HepG2 (cell line): Measurements from ENCODE around the gene BEAN1. TPM values are rescaled to one million over a fixed set of nuclear protein-coding genes. Genes with fewer than 3 reads are reported as not detected.

Experiments used
- BRCA1 ChIP-seq: sonication (generic); formaldehyde crosslinking; IDR thresholded peaks from 2 replicates; pipeline ENCODE4 v1.4.0; 2020; ENCODE audit warnings: missing genetic modification reagents
- FIP1L1 ChIP-seq: fragments of 200-400 bp; formaldehyde crosslinking; IDR thresholded peaks from 2 replicates; pipeline ENCODE4 v1.6.1; 2018; ENCODE audit warnings: low read depth, mild to moderate bottlenecking, low read length, moderate library complexity, borderline replicate concordance; ENCODE audit not compliant: insufficient read depth
- GABPB1 ChIP-seq: IDR thresholded peaks from 2 replicates; pipeline ENCODE4 v1.6.1; 2016; ENCODE audit warnings: mild to moderate bottlenecking, missing genetic modification reagents, moderate library complexity, missing compliant biosample characterization
- JARID2 ChIP-seq: sonication (generic); formaldehyde crosslinking; IDR thresholded peaks from 2 replicates; pipeline ENCODE4 v1.8.1; 2023; ENCODE audit warnings: missing genetic modification reagents, inconsistent platforms; ENCODE audit not compliant: insufficient replicate concordance
- KAT7 ChIP-seq: IDR thresholded peaks from 2 replicates; pipeline ENCODE4 v1.6.1; 2018; ENCODE audit warnings: borderline replicate concordance, missing compliant biosample characterization
- KDM1A ChIP-seq: IDR thresholded peaks from 2 replicates; pipeline ENCODE4 v1.6.1; 2016; ENCODE audit warnings: missing compliant biosample characterization
- KDM2A ChIP-seq: sonication (generic); formaldehyde crosslinking; IDR thresholded peaks from 2 replicates; pipeline ENCODE4 v1.4.0; 2020; ENCODE audit warnings: low read depth, missing genetic modification reagents, borderline replicate concordance
- MAFG ChIP-seq: sonication (generic); formaldehyde crosslinking; IDR thresholded peaks from 2 replicates; pipeline ENCODE4 v1.5.1; 2020; ENCODE audit warnings: mild to moderate bottlenecking, missing genetic modification reagents
- MAZ ChIP-seq, 2 experiments: sonication (generic) in 1 of 2; formaldehyde crosslinking in 1 of 2; IDR thresholded peaks; 2 replicates each; pipeline versions ENCODE4 v1.5.0 to v1.6.1; 2012 to 2020; ENCODE audit warnings: low read depth in 2 of 2, mild to moderate bottlenecking in 2 of 2, borderline replicate concordance in 1 of 2, improper control_type of control experiment in 1 of 2, low read length in 1 of 2, missing genetic modification reagents in 1 of 2, moderate library complexity in 1 of 2
- MTF2 ChIP-seq: sonication (generic); formaldehyde crosslinking; IDR thresholded peaks from 2 replicates; pipeline ENCODE4 v1.5.0; 2020; ENCODE audit warnings: missing genetic modification reagents, borderline replicate concordance
- PHF5A ChIP-seq: IDR thresholded peaks from one replicate; pipeline ENCODE4 v1.6.1; 2018; ENCODE audit warnings: low read depth, missing genetic modification reagents; ENCODE audit not compliant: unreplicated experiment
- ZNF720 ChIP-seq: sonication (generic); formaldehyde crosslinking; IDR thresholded peaks from 2 replicates; pipeline ENCODE4 v1.4.0; 2020; ENCODE audit warnings: missing genetic modification reagents
- polyA plus RNA-seq, 8 experiments: library from polyadenylated mRNA; depleted of rRNA in 3 of 8; stranded (reverse) in 7 of 8; unstranded in 1 of 8; fragments of >200 nt; fragmentation: Illumina TruSeq in 4 of 8; extraction: Trizol in 4 of 8; gene quantifications; 2 replicates each; pipeline versions ENCODE4 v1.2.1 to v1.2.3, GENCODE V29; 2011 to 2016; ENCODE audit warnings: low read depth in 4 of 8, missing spikeins in 1 of 8, mixed read lengths in 1 of 8; ENCODE audit not compliant: insufficient read depth in 1 of 8
- total RNA-seq, 5 experiments: library from RNA; depleted of rRNA; stranded (reverse); fragments of >200 nt; fragmentation: Illumina TruSeq; extraction: Trizol; gene quantifications; 2 replicates each; pipeline ENCODE4 v1.2.3, GENCODE V29; 2016; ENCODE audit warnings: low read depth in 1 of 5
- TF ChIP-seq, protein P1 (sequence below): sonication (generic); formaldehyde crosslinking; IDR thresholded peaks from 2 replicates; pipeline ENCODE4 v1.9.0; 2022; ENCODE audit warnings: missing genetic modification reagents, mild to moderate bottlenecking, borderline replicate concordance
- TF ChIP-seq, protein P2 (sequence below): sonication (generic); formaldehyde crosslinking; IDR thresholded peaks from 2 replicates; pipeline ENCODE4 v1.8.0; 2022; ENCODE audit warnings: mild to moderate bottlenecking, missing genetic modification reagents
- TF ChIP-seq, protein P3 (sequence below): sonication (generic); formaldehyde crosslinking; IDR thresholded peaks from 2 replicates; pipeline ENCODE4 v1.4.0; 2020; ENCODE audit warnings: mild to moderate bottlenecking, missing genetic modification reagents
- TF ChIP-seq, protein P4 (sequence below): sonication (generic); formaldehyde crosslinking; IDR thresholded peaks from 2 replicates; pipeline ENCODE4 v1.4.0; 2020; ENCODE audit warnings: missing genetic modification reagents

Gene BEAN1
- total and polyA plus RNA-seq, 2 of the 13 experiments (the other 11 are each of a cell fraction or from before 2014, with no cell fraction given) = 0.53 to 1.4 TPM

DNA sequence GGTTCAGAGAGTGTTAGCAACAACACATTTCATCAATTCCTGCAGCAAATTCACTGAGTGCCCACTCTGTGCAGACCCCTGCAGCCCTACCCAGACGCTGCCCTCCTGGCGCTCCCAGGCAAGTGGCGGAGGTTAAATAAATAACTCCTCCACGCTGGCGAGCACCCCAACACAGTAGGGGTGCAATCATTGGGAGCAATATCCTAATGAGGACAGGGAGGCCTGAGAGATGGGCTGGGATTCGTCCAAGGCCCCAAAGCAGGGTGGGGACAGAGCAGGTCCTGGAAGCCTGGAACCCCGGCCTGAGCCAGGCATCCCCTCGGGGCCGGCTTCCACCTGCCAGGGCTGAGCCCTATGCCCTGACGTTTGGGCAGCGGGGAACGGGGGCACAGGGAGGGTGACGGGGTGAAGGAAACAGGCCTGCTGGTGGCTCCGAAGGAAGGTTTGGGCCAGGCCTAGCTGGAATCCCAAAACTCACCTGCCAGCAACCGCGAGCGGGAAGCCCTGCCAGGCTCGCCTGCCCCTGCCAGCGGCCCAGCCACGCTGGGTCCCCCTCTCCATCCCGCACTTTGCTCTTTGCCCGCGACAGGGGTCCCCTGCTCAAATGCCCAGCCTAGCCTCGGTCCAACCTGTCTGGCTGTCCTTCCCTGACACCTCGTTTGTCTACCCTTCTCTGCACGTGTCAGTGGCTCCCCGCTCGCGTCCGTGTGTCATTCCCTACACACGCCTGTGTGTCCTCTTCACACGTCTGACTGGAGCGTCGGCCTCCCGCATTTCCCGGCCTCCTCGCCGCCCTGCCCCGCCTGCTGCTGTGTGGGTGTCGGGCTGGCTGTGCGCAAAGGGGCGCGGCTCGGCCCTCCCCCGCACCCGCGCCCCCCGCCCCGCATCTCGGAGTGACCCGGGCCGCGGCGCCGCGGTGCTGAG, 721 bp upstream of the BEAN1 start (continued):
- TF ChIP-seq, protein P1, sequence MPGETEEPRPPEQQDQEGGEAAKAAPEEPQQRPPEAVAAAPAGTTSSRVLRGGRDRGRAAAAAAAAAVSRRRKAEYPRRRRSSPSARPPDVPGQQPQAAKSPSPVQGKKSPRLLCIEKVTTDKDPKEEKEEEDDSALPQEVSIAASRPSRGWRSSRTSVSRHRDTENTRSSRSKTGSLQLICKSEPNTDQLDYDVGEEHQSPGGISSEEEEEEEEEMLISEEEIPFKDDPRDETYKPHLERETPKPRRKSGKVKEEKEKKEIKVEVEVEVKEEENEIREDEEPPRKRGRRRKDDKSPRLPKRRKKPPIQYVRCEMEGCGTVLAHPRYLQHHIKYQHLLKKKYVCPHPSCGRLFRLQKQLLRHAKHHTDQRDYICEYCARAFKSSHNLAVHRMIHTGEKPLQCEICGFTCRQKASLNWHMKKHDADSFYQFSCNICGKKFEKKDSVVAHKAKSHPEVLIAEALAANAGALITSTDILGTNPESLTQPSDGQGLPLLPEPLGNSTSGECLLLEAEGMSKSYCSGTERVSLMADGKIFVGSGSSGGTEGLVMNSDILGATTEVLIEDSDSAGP (CRISPR knock-in tag) = peak; percentile 27; the same call in 1 of the 2 replicates
- TF ChIP-seq KDM2A (peak; percentile 45; the same call in 1 of the 2 replicates), BRCA1 (CRISPR knock-in tag) (no peak), KDM1A (no peak), KAT7 (CRISPR knock-in tag) (no peak), MAFG (CRISPR knock-in tag) (0 out of 2 replicates have a peak, but pooled peaks have one; percentile 40), ZNF720 (CRISPR knock-in tag) (no peak), PHF5A (no peak), JARID2 (CRISPR knock-in tag) (no peak), MAZ (IDR thresholded peaks at IDR 0.05; ENCODE audit: borderline replicate concordance, low read depth, low read length) (no peak), MAZ (CRISPR knock-in tag; IDR thresholded peaks at IDR 0.05; ENCODE audit: low read depth) (0 out of 2 replicates have a peak, but pooled peaks have one; percentile 24), MTF2 (CRISPR knock-in tag) (no peak; the same call in 1 of the 2 replicates), FIP1L1 (no peak), GABPB1 (peak; percentile 48; the same call in 1 of the 2 replicates)
- TF ChIP-seq, protein P2, sequence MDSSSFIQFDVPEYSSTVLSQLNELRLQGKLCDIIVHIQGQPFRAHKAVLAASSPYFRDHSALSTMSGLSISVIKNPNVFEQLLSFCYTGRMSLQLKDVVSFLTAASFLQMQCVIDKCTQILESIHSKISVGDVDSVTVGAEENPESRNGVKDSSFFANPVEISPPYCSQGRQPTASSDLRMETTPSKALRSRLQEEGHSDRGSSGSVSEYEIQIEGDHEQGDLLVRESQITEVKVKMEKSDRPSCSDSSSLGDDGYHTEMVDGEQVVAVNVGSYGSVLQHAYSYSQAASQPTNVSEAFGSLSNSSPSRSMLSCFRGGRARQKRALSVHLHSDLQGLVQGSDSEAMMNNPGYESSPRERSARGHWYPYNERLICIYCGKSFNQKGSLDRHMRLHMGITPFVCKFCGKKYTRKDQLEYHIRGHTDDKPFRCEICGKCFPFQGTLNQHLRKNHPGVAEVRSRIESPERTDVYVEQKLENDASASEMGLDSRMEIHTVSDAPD (CRISPR knock-in tag) = no peak
- TF ChIP-seq, protein P3, sequence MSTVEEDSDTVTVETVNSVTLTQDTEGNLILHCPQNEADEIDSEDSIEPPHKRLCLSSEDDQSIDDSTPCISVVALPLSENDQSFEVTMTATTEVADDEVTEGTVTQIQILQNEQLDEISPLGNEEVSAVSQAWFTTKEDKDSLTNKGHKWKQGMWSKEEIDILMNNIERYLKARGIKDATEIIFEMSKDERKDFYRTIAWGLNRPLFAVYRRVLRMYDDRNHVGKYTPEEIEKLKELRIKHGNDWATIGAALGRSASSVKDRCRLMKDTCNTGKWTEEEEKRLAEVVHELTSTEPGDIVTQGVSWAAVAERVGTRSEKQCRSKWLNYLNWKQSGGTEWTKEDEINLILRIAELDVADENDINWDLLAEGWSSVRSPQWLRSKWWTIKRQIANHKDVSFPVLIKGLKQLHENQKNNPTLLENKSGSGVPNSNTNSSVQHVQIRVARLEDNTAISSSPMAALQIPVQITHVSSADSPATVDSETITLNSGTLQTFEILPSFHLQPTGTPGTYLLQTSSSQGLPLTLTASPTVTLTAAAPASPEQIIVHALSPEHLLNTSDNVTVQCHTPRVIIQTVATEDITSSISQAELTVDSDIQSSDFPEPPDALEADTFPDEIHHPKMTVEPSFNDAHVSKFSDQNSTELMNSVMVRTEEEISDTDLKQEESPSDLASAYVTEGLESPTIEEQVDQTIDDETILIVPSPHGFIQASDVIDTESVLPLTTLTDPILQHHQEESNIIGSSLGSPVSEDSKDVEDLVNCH (CRISPR knock-in tag) = no peak
- TF ChIP-seq, protein P4, sequence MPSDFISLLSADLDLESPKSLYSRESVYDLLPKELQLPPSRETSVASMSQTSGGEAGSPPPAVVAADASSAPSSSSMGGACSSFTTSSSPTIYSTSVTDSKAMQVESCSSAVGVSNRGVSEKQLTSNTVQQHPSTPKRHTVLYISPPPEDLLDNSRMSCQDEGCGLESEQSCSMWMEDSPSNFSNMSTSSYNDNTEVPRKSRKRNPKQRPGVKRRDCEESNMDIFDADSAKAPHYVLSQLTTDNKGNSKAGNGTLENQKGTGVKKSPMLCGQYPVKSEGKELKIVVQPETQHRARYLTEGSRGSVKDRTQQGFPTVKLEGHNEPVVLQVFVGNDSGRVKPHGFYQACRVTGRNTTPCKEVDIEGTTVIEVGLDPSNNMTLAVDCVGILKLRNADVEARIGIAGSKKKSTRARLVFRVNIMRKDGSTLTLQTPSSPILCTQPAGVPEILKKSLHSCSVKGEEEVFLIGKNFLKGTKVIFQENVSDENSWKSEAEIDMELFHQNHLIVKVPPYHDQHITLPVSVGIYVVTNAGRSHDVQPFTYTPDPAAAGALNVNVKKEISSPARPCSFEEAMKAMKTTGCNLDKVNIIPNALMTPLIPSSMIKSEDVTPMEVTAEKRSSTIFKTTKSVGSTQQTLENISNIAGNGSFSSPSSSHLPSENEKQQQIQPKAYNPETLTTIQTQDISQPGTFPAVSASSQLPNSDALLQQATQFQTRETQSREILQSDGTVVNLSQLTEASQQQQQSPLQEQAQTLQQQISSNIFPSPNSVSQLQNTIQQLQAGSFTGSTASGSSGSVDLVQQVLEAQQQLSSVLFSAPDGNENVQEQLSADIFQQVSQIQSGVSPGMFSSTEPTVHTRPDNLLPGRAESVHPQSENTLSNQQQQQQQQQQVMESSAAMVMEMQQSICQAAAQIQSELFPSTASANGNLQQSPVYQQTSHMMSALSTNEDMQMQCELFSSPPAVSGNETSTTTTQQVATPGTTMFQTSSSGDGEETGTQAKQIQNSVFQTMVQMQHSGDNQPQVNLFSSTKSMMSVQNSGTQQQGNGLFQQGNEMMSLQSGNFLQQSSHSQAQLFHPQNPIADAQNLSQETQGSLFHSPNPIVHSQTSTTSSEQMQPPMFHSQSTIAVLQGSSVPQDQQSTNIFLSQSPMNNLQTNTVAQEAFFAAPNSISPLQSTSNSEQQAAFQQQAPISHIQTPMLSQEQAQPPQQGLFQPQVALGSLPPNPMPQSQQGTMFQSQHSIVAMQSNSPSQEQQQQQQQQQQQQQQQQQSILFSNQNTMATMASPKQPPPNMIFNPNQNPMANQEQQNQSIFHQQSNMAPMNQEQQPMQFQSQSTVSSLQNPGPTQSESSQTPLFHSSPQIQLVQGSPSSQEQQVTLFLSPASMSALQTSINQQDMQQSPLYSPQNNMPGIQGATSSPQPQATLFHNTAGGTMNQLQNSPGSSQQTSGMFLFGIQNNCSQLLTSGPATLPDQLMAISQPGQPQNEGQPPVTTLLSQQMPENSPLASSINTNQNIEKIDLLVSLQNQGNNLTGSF (CRISPR knock-in tag) = 0 out of 2 replicates have a peak, but pooled peaks have one; percentile 41
